HG02973 (cell line): Measurements from ENCODE around the gene ALDH7A1.
A peak's percentile ranks its signal among the peaks of the same experiment; 100 is the strongest.
"Not testable (repeated sequence)": the region's sequence is repeated elsewhere in the genome, so short reads cannot be mapped to it uniquely, and the experiment has no call there.

ENCODE experiments used
- ATAC-seq: cut with Tn5 transposase; IDR thresholded peaks from one replicate; pipeline ENCODE4 v1.9.1; 2021; ENCODE audit warnings: moderate library complexity; ENCODE audit not compliant: unreplicated experiment

The ALDH7A1 gene

GRCh38 chr5:126595486-126596083 is 566 bp upstream of the ALDH7A1 start:
- ATAC-seq = peak; percentile 10

GRCh38 chr5:126591549-126591948 is 3.5 kb downstream of the ALDH7A1 start:
- no peak for ATAC-seq

GRCh38 chr5:126589536-126590297 is 5.3 kb downstream of the ALDH7A1 start:
- ATAC-seq = no peak

- no peak for ATAC-seq
Observed at GRCh38 chr5:126587551-126588390, 7.2 kb downstream of the ALDH7A1 start.

- no peak for ATAC-seq
Observed at GRCh38 chr5:126583761-126584160, 11.3 kb downstream of the ALDH7A1 start.

GRCh38 chr5:126579716-126580115 is 15.3 kb downstream of the ALDH7A1 start:
- ATAC-seq = no peak

- ATAC-seq = no peak
Observed at GRCh38 chr5:126577415-126577814, 17.6 kb downstream of the ALDH7A1 start.

- no peak for ATAC-seq
Observed at GRCh38 chr5:126576974-126577373, 18.0 kb downstream of the ALDH7A1 start.

- ATAC-seq = no peak
Observed at GRCh38 chr5:126575644-126576043, 19.4 kb downstream of the ALDH7A1 start.

GRCh38 chr5:126568206-126568755 is 26.7 kb downstream of the ALDH7A1 start:
- ATAC-seq = no peak

- peak; percentile 96 for ATAC-seq
Observed at GRCh38 chr5:126562823-126563222, 32.2 kb downstream of the ALDH7A1 start.

- ATAC-seq = no peak
Observed at GRCh38 chr5:126561908-126562307, 33.1 kb downstream of the ALDH7A1 start.

- ATAC-seq = not testable (repeated sequence)
Observed at GRCh38 chr5:126555101-126555500, 39.9 kb downstream of the ALDH7A1 start.

- no peak for ATAC-seq
Observed at GRCh38 chr5:126552614-126553013, 42.4 kb downstream of the ALDH7A1 start.

GRCh38 chr5:126544087-126544740 is 50.8 kb downstream of the ALDH7A1 start:
- peak; percentile 86 for ATAC-seq

GRCh38 chr5:126543660-126544059 is 51.4 kb downstream of the ALDH7A1 start:
- ATAC-seq = no peak

- no peak for ATAC-seq
Observed at GRCh38 chr5:126543009-126543408, 52.0 kb downstream of the ALDH7A1 start.

GRCh38 chr5:126542441-126542840 is 52.6 kb downstream of the ALDH7A1 start:
- ATAC-seq = no peak

GRCh38 chr5:126540631-126541030 is 54.4 kb downstream of the ALDH7A1 start:
- no peak for ATAC-seq

- ATAC-seq = no peak
Observed at GRCh38 chr5:126538579-126538978, 56.4 kb downstream of the ALDH7A1 start.

- no peak for ATAC-seq
Observed at GRCh38 chr5:126536874-126537273, 58.1 kb downstream of the ALDH7A1 start.
